GM19455 (cell line): ENCODE measurements around the gene XPR1.
"Not testable (repeated sequence)": the region's sequence is repeated elsewhere in the genome, so short reads cannot be mapped to it uniquely, and the experiment has no call there.

Experiments used
- ATAC-seq: cut with Tn5 transposase; IDR thresholded peaks from one replicate; pipeline ENCODE4 v1.9.1; 2021; ENCODE audit not compliant: unreplicated experiment

The XPR1 gene

GRCh38 chr1:180642781-180643180, 11.0 kb downstream of the XPR1 start:
- no peak for ATAC-seq

GRCh38 chr1:180643693-180644092, 11.9 kb downstream of the XPR1 start:
- no peak for ATAC-seq

DNA sequence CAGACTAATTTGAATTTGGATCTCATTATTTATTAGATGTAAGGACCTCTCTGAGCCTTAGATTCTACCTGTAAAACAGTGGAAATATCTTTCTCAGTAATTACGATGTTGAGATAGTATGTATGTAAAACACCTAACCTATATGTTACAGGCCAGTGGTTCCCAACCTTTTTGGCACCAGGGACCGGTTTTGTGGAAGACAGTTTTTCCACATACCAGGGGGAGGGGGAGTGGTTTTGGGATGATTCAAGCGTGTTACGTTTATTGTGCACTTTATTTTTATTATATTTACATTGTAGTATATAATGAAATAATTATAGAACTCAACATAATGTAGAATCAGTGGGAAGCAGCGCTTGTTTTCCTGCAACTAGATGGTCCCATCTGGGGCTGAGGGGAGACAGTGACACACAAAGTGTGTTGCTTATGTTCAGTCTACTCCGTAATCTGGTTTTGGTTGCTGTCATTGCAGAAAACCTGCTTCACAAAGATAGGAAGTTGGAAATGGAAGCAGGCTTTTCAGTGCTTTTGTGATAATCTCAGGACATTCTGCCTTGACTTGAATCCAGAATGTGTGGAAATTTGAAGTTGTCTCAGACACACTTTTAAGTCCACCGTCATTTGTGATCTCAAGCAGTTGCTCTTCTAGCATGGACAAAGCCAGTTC, 12.8 kb downstream of the XPR1 start:
- no peak for ATAC-seq

DNA sequence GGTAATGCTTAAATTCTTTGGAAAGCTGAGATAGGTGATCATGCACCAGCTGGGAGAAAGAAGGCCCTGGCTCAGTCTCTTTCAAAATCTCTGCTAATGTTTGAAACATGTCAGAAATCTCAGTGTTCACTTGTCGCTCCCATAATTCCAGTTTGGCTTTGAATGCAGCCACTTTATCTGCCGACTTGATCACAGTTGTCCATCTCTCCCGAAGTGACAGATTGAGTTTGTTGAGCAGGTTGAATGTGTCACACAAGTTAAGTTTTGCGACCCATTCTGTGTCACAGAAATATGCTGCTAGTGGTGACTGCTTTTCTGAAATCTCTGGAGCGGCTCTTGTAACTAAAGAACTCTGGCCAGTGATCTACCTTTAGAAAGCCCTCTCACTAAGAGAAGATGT, 13.4 kb downstream of the XPR1 start:
- not testable (repeated sequence) for ATAC-seq

DNA sequence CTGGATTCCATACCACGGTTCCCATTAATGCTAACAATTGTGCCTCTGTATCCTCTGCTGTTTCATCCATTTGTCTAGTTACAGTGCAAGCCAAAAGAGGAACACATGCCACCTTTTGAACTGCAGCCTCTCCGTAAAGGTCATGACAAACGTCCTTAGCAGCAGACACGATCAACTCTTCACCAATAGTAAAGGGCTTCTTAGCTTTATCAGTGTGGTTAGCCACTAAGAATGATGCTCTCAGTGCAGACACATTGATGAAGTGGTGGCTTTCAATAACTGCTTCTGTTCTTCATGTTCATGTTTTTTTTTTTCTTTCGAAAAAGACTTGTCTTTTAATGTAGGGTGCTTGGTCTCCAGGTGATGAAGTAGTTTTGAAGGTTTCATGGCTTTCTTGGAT, 14.3 kb downstream of the XPR1 start:
- ATAC-seq, result no peak

DNA sequence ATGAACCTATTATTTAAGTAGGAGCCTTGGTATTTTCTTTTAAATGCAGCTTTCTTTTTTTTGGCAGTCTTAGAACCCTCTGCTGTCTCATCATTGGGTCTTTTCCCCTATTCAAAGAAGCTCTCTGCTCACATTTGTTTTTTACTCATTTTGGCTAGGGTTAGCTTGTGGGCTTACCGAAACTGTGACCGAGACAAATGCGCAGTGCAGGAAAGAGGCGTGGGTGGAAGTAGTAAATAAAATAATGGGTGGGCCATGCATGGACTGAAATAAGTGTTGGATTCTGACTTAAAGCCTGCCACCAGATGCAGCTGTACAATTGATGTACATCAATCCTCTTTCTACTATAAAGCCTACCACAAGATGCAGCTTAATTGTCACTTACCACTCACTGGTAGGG, 14.7 kb downstream of the XPR1 start:
- ATAC-seq, result peak; percentile 73

- ATAC-seq, result no peak
These were observed 21.0 kb downstream of the XPR1 start for GRCh38 chr1:180652792-180653191.

- ATAC-seq, result no peak
These were observed 30.9 kb downstream of the XPR1 start for GRCh38 chr1:180662709-180663108.

DNA sequence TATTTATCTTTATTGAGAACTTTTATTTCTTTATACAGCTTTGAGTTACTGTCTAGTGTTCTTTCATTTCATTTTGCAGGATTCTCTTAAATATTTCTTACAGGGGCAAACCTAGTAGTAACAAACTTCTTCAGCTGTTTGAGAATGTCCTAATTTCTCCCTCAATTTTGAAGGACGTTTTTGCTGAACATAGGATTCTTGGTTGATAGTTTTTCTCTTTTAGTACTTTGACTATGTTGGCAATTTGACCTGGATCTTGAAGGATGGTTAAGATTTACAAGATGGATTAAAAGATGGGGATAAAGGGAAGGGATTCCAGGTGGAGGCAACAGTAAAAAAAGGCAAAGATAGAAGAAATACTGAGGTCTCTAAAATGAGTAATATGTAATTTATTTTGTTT, 38.9 kb downstream of the XPR1 start:
- ATAC-seq, result no peak

- no peak for ATAC-seq
These were observed 40.3 kb downstream of the XPR1 start for GRCh38 chr1:180672105-180672504.

GRCh38 chr1:180672505-180672904, 40.7 kb downstream of the XPR1 start:
- no peak for ATAC-seq

DNA sequence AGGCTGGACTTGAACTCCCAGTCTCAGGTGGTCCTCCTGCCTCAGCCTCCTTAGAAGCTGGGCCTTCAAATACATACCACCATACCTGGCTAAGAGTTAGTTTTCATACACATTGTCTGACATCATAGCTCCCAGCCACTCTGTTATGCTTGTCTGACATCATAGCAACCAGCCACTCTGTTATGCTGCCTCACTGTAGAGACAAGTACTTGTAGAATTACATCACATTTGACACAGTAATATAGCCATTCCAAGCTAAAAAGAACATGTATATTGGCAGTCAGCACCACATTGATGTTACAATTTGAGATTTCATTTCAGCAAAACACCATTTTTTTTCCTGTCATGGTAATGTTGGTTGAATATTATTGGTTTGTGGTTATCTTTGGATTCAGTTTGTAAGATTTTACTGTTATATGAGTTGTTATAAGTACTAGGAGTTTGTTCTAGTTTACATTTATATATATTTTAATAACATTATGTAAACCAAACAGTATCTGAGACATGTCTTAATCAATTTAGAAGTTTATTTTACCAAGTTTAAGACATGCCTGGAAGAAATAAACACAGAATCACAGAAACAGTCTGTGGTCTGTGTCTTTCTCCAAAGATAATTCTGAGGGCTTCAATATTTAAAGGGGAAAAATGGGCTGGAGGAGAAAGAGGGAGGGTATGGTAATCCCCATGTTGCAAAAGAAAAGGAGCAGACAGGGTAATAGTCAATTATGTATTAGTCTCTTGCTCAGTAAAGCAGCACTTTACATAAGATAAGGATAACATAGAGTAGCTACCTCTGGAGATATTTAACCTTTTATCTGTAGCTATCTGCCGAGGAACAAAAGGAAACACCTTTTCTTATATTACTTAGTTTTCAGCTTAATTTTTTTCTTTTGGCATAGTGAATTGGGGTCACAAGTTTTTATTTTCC, 43.0 kb downstream of the XPR1 start:
- no peak for ATAC-seq

DNA sequence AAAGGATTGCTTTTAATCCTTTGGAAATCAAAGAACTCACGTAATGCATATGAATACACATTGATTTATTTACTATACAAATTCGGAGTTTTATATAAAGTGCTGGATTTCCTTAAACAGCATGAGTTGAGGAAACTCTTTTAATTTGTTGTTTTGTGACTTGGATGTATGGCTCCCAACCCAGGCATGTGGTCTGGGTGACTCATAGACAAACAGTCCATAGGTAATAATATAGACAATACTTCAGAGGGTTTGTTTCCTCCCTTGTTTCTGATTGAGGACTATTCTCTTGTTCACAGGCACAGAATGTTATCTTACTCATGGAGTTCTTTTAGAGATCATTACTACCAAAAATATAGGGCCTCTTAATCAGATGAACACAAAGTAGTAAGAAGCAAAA, 43.8 kb downstream of the XPR1 start:
- no peak for ATAC-seq

GRCh38 chr1:180680558-180681144, 48.8 kb downstream of the XPR1 start:
- ATAC-seq, result no peak

- ATAC-seq, result not testable (repeated sequence)
These were observed 51.3 kb downstream of the XPR1 start for GRCh38 chr1:180683117-180683516.

DNA sequence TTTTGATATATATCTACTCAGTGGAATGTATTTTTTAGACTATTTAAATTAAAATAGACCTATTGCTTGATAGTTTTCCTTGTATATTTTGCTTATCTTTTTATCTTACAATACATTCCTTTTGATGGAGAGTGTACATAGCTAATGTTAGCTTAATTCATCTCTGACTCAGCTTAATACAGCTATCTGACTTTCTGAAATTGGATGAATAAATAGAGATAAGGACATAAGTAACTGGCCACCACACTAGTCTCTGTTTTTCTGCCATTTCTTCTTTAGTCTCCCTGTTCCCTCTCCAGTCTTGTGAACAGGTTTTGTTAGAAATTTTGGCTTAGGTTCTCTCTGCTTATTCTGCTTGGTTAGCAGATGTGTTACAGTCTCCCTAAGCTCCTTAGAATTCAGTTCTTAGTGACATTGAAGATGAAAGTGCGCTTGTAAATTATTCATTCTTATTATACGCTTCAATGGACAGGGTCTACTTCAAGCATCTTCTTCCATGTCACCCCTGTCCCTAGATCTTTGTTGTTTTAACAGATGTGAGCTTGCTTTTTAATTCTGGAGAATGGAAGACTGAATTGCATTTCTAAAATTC, 59.6 kb downstream of the XPR1 start:
- ATAC-seq, result no peak

- ATAC-seq, result no peak
These were observed 61.9 kb downstream of the XPR1 start for GRCh38 chr1:180693564-180694244.

GRCh38 chr1:180695282-180695681, 63.5 kb downstream of the XPR1 start:
- ATAC-seq, result no peak

- no peak for ATAC-seq
These were observed 64.5 kb downstream of the XPR1 start for GRCh38 chr1:180696361-180696760.

GRCh38 chr1:180698580-180698979, 66.8 kb downstream of the XPR1 start:
- no peak for ATAC-seq

- ATAC-seq, result not testable (repeated sequence)
These were observed 70.6 kb downstream of the XPR1 start for GRCh38 chr1:180702376-180702775.
